AG04449 (cell line): ENCODE data around the gene DIRAS1.

Experiments
- CTCF ChIA-PET: fragments of 350-600 bp; formaldehyde crosslinking; extraction: SDS; loops from one replicate; lab custom pipeline; 2021; ENCODE audit warnings: antibody characterized with exemption; lab: Yijun Ruan, JAX
- POLR2A ChIA-PET: fragments of 400-600, 350-600 bp; formaldehyde crosslinking; extraction: SDS; loops from one replicate; lab custom pipeline; 2020; ENCODE audit warnings: antibody characterized with exemption, inconsistent platforms; lab: Yijun Ruan, JAX
- DNase-seq: peaks from one replicate; pipeline ENCODE4 v3.0.0-alpha.2; 2010; ENCODE audit warnings: low read depth, low spot score
- H3K4me3 ChIP-seq: 2 replicates; pipeline ENCODE4 v1.5.1; 2011; ENCODE audit warnings: low read depth, mild to moderate bottlenecking, control low read depth, low read length
- CTCF ChIP-seq: IDR thresholded peaks from one replicate; pipeline ENCODE4 v1.5.1; 2011; ENCODE audit warnings: mild to moderate bottlenecking, moderate library complexity, low read length, control low read depth, inconsistent platforms; ENCODE audit not compliant: insufficient read depth; ENCODE audit errors: missing control alignments

DIRAS1 gene

GRCh38 chr19:2756921-2757881 lies 36.0 kb upstream of the DIRAS1 start:
- no peak for DNase-seq
- ChIA-PET CTCF (interaction anchor here (3.4 kb wide), 1 partner anchor 109 kb away, joined by 19 read pairs; no protein-coding TSS in a partner anchor), POLR2A (no interaction called here)
- no peak overlapping the region for H3K4me3 ChIP-seq
- no peak for TF ChIP-seq CTCF

- no peak overlapping the region for H3K4me3 ChIP-seq
- no peak for DNase-seq
- ChIA-PET POLR2A (no interaction called here), CTCF (interaction anchor here (3.4 kb wide), 1 partner anchor 108 kb away, joined by 19 read pairs; no protein-coding TSS in a partner anchor)
- TF ChIP-seq CTCF = no peak
Measured at GRCh38 chr19:2756477-2756876, 35.3 kb upstream of the DIRAS1 start.

- no peak overlapping the region for H3K4me3 ChIP-seq
- DNase-seq = no peak
- TF ChIP-seq CTCF = no peak
- POLR2A ChIA-PET = no interaction called here
- CTCF ChIA-PET = interaction anchor here (1.0 to 3.4 kb wide), 2 partner anchors 105 to 107 kb away, joined by 3 to 19 read pairs; no protein-coding TSS in a partner anchor
Measured at GRCh38 chr19:2755811-2756210, 34.6 kb upstream of the DIRAS1 start.

GRCh38 chr19:2755448-2755705 lies 34.2 kb upstream of the DIRAS1 start:
- no peak for DNase-seq
- ChIA-PET POLR2A (no interaction called here), CTCF (interaction anchor here (1.0 to 3.4 kb wide), 2 partner anchors 104 to 107 kb away, joined by 3 to 19 read pairs; no protein-coding TSS in a partner anchor)
- TF ChIP-seq CTCF = no peak
- no peak overlapping the region for H3K4me3 ChIP-seq

GRCh38 chr19:2754659-2755447 lies 33.7 kb upstream of the DIRAS1 start:
- no peak for TF ChIP-seq CTCF
- ChIA-PET POLR2A (no interaction called here), CTCF (interaction anchor here (1.0 to 9.8 kb wide), 3 partner anchors 56 to 105 kb away, joined by 3 to 287 read pairs (median 4); no protein-coding TSS in a partner anchor)
- no peak for DNase-seq
- H3K4me3 ChIP-seq = no peak overlapping the region
